Suprapubic skin (tissue), 4 donors: ENCODE measurements around the gene SLC41A1. TPM values are rescaled to one million over a fixed set of nuclear protein-coding genes. Genes with fewer than 3 reads are reported as not detected.
"Not testable (repeated sequence)": the region's sequence is repeated elsewhere in the genome, so short reads cannot be mapped to it uniquely, and the experiment has no call there.

Source experiments
- DNase-seq, 2 donors: peaks; one replicate each; pipeline ENCODE4 v3.0.0-alpha.2; 2019; ENCODE audit warnings: low spot score in 2 of 2
- H3K27ac ChIP-seq: fragments of 200-600 bp; sonication (generic); one replicate; pipeline ENCODE4 v1.5.1; 2019
- H3K27me3 ChIP-seq: fragments of 200-600 bp; sonication (generic); one replicate; pipeline ENCODE4 v1.5.1; 2019
- H3K36me3 ChIP-seq: fragments of 200-600 bp; sonication (generic); one replicate; pipeline ENCODE4 v1.5.1; 2019
- H3K4me1 ChIP-seq: fragments of 200-600 bp; sonication (generic); one replicate; pipeline ENCODE4 v1.5.1; 2019
- H3K4me3 ChIP-seq: fragments of 200-600 bp; sonication (generic); one replicate; pipeline ENCODE4 v1.5.1; 2019; ENCODE audit warnings: mild to moderate bottlenecking
- H3K9me3 ChIP-seq: fragments of 200-600 bp; sonication (generic); one replicate; pipeline ENCODE4 v1.5.1; 2019
- EP300 ChIP-seq: sonication (generic); formaldehyde crosslinking; IDR thresholded peaks from one replicate; pipeline ENCODE4 v1.6.1; 2017; ENCODE audit warnings: antibody characterized with exemption
- POLR2A ChIP-seq, 2 donors: fragments of 450-650 bp; IDR thresholded peaks; one replicate each; pipeline ENCODE4 v1.6.1; 2017; ENCODE audit warnings: antibody characterized with exemption in 2 of 2, mild to moderate bottlenecking in 2 of 2, moderate library complexity in 2 of 2
- POLR2AphosphoS5 ChIP-seq, 3 donors: sonication (generic); formaldehyde crosslinking; IDR thresholded peaks; one replicate each; pipeline ENCODE4 v1.6.1; 2017; ENCODE audit warnings: antibody characterized with exemption in 3 of 3
- WGBS: methylation state at CpG from one replicate; pipeline ENCODE4 v1.1.5; 2018; 5-methylcytosine and 5-hydroxymethylcytosine counted together
- total RNA-seq, 4 donors: library from RNA; depleted of rRNA; stranded (reverse); fragments of >200 nt; gene quantifications; one replicate each; pipeline ENCODE4 v1.1.0, GENCODE V29; 2016
- TF ChIP-seq, protein P1 (sequence below), 2 donors: fragments of 200-600 bp in 1 of 2; fragments of 450-650 bp in 1 of 2; sonication (generic) in 1 of 2; IDR thresholded peaks; one replicate each; pipeline ENCODE4 v1.5.1; 2016 to 2019; ENCODE audit warnings: antibody characterized with exemption in 2 of 2, mild to moderate bottlenecking in 1 of 2, moderate library complexity in 1 of 2

The SLC41A1 gene
- total RNA-seq, 4 donors from 2014 or later: 14.6 to 20.8 (median 16.7) TPM

DNA sequence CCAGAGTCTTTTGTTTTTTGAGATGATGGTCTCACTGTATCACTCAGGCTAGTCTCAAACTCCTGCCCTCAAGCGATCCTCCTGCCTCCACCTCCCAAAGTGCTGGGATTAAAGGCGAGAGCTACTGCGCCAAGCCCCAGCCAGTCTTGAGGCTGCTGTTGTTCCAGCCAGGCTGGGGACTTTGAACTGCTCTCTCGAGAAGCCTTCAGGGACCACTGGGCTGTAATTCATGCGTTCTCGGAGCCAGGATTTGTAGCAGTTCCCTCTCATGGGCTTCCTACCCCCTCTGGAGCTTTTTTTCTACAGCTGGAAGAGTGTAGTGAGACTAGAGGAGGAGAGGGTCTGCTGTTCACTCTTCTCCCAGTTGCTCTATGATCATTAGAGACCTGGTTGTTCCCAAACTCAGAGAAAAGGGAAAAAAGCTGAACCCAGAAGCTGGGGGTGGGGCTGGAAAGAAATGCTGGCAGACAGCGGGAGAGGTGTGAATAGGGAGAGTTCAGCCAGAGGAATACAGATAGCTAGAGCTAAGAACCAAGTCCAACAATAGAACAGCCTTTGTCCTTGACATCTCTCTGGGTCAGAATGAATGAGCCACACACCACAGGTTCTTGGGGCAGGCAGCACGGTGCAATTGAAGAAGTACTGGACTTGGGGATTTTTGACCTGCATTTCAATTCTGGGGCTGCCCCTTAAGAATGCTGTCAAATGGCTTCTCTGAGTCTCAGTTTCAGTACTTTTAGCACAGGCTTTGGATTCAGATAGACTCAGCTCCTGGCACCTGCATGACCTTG lies 13.2 kb upstream of the SLC41A1 start:
- TF ChIP-seq POLR2A (IDR thresholded peaks at IDR 0.05) (no peak), POLR2AphosphoS5 (IDR thresholded peaks at IDR 0.05) (no peak), EP300 (no peak)
- TF ChIP-seq, protein P1, sequence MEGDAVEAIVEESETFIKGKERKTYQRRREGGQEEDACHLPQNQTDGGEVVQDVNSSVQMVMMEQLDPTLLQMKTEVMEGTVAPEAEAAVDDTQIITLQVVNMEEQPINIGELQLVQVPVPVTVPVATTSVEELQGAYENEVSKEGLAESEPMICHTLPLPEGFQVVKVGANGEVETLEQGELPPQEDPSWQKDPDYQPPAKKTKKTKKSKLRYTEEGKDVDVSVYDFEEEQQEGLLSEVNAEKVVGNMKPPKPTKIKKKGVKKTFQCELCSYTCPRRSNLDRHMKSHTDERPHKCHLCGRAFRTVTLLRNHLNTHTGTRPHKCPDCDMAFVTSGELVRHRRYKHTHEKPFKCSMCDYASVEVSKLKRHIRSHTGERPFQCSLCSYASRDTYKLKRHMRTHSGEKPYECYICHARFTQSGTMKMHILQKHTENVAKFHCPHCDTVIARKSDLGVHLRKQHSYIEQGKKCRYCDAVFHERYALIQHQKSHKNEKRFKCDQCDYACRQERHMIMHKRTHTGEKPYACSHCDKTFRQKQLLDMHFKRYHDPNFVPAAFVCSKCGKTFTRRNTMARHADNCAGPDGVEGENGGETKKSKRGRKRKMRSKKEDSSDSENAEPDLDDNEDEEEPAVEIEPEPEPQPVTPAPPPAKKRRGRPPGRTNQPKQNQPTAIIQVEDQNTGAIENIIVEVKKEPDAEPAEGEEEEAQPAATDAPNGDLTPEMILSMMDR (IDR thresholded peaks at IDR 0.05): no peak
- Histone ChIP-seq H3K4me3 (no peak overlapping the region), H3K9me3 (no peaks in the 10 kb centered on the region), H3K27me3 (peaks cover 3% of the 10 kb centered on the region), H3K36me3 (no peaks in the 10 kb centered on the region), H3K4me1 (no peaks in the 10 kb centered on the region), H3K27ac (no peak overlapping the region)
- no peak for DNase-seq
- 53% methylated on average over 8 of the region's 8 CpGs for WGBS

DNA sequence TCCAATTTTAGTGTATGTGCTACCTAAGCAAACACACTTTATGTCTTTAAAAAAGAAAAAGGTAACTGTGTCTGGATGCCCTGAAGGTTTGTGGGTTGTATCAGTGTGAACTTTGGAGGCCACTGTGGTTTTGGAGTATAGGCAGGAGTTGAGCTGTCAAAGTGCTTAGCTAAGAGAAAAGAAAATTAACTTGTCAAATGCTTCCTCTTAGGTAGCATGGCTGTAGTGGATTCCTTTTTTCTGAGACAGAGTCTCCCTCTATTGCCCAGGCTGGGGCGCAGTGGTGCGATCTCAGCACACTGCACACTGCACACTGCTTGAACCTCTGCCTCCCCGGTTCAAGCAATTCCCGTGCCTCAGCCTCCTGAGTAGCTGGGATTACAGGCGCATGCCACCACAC lies 11.2 kb upstream of the SLC41A1 start:
- Histone ChIP-seq H3K36me3 (no peaks in the 10 kb centered on the region), H3K9me3 (no peaks in the 10 kb centered on the region), H3K27ac (no peak overlapping the region), H3K4me3 (no peak overlapping the region), H3K27me3 (peaks cover 3% of the 10 kb centered on the region), H3K4me1 (no peaks in the 10 kb centered on the region)
- TF ChIP-seq, protein P1 (IDR thresholded peaks at IDR 0.05): no peak
- TF ChIP-seq EP300: no peak
- TF ChIP-seq POLR2AphosphoS5 (IDR thresholded peaks at IDR 0.05): no peak
- no peak for TF ChIP-seq POLR2A (IDR thresholded peaks at IDR 0.05)
- 96% methylated on average over 5 of the region's 5 CpGs for WGBS
- no peak for DNase-seq

DNA sequence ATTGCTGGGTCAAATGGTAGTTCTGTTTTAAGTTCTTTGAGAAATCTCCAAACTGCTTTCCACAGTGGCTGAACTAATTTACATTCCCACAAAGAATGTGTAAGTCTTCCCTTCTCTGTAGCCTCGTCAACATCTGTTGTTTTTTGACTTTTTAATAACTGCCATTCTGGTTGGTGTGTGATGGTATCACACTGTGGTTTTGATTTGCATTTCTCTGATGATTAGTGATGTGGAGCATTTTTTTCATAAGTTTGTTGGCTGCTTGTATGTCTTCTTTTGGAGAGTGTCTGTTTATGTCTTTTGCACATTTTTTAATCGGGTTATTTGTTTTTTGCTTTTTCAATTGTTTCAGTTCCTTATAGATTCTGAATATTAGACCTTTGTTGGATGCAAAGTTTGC lies 10.3 kb upstream of the SLC41A1 start:
- H3K27me3 ChIP-seq, DNase-seq, H3K27ac ChIP-seq, H3K4me3 ChIP-seq, H3K4me1 ChIP-seq, H3K9me3 ChIP-seq, H3K36me3 ChIP-seq: not testable (repeated sequence)
- 88% methylated on average over 2 of the region's 2 CpGs for WGBS

DNA sequence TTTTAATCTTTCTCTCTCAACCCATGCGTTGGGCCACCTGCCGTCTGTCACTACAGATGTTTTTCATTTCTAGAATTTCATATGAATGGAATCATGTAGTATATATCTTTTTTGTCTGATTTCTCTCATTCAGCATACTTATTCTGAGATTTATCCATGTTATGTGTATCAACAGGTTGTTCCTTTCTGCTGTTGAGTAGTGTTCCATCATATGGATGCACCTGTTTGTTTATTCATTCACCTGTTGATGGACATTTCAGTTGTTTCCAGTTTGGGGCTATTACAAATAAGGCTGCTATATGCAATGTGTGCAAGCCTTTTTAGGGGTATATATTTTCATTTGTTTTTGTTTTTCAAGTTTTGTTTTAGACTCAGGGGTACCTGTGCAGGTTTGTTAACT lies 9.4 kb upstream of the SLC41A1 start:
- Histone ChIP-seq H3K4me3 (no peak overlapping the region), H3K27me3 (peaks cover under 1% of the 10 kb centered on the region), H3K27ac (no peak overlapping the region), H3K4me1 (no peaks in the 10 kb centered on the region), H3K36me3 (no peaks in the 10 kb centered on the region), H3K9me3 (no peaks in the 10 kb centered on the region)
- WGBS: 65% methylated on average over 2 of the region's 2 CpGs
- no peak for DNase-seq
- TF ChIP-seq POLR2AphosphoS5 (IDR thresholded peaks at IDR 0.05) (no peak), POLR2A (IDR thresholded peaks at IDR 0.05) (no peak), EP300 (no peak)
- TF ChIP-seq, protein P1 (IDR thresholded peaks at IDR 0.05): no peak

DNA sequence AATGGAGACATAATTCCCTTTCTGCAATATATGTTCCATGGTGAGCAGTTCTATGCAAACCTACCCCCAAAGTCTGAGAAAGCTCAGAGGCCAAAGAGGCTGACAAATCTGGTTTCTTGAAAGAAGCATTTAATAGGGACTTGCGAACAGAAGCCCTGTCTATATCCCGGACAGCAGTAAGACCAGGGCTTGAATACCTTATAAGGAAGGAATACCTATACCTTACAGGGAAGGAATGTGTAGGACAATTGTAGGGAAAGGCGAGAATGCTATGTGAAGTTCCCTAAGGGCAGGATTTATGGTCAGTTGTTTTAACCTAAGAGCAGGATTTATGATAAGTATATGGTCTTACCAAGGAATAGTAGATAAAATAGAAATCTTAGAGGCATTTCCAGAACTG lies 5.0 kb upstream of the SLC41A1 start:
- H3K27me3 ChIP-seq: no peaks in the 10 kb centered on the region
- no peaks in the 10 kb centered on the region for H3K36me3 ChIP-seq
- TF ChIP-seq EP300 (no peak), POLR2A (IDR thresholded peaks at IDR 0.05) (no peak), POLR2AphosphoS5 (IDR thresholded peaks at IDR 0.05) (no peak)
- TF ChIP-seq, protein P1 (IDR thresholded peaks at IDR 0.05): no peak
- no peak overlapping the region for H3K4me3 ChIP-seq
- H3K9me3 ChIP-seq: no peaks in the 10 kb centered on the region
- WGBS: 96% methylated on average over 3 of the region's 3 CpGs
- no peak overlapping the region for H3K27ac ChIP-seq
- H3K4me1 ChIP-seq: peaks cover 5% of the 10 kb centered on the region
- DNase-seq: no peak
